HG03342 (cell line): ENCODE data around the gene GSG1L.

Source experiments
- ATAC-seq: cut with Tn5 transposase; IDR thresholded peaks from one replicate; pipeline ENCODE4 v1.9.1; 2021; ENCODE audit warnings: mild to moderate bottlenecking, moderate library complexity; ENCODE audit not compliant: unreplicated experiment

Gene GSG1L

GRCh38 chr16:27860091-27860490 lies 203.4 kb downstream of the GSG1L start:
- ATAC-seq: no peak

GRCh38 chr16:27859020-27859419 lies 204.5 kb downstream of the GSG1L start:
- no peak for ATAC-seq

DNA sequence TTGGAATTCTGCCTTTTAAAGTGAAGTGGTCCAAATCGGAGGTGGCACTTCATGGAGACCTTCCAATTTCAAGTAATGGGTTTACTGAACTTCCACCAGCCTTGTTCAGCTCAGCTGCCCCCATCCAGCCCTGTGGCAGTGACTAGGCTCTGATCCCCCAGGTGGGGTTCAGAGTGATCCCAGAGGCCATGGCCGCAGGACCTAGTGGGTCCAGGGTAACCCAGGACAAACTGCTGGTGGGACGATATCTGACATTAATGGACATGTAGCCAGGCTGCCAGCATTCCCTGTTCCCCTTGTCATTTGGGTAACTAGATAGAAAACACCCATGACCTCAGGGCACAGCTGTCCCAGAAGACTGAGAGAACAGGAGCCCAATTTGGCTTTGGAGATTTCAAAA lies 209.9 kb downstream of the GSG1L start:
- no peak for ATAC-seq

DNA sequence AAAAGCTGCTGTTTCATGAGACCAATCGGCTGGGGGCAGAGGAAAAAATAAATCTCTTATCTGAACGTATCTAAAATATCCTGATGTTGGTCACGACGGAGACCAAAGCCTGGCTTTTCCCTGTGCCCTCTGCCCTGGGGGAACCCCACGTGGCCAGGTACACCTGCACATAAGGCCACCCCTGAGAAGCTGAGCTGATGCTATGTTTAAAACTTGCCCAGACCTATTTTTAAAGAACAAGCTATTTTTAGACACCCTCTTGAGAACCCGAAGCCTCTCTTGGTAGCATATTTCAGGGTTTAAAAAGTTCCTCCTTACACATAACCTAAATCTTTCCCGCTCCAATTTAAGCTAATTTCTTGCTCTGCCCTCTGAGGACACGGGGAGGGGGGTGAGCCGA lies 210.4 kb downstream of the GSG1L start:
- ATAC-seq: no peak

DNA sequence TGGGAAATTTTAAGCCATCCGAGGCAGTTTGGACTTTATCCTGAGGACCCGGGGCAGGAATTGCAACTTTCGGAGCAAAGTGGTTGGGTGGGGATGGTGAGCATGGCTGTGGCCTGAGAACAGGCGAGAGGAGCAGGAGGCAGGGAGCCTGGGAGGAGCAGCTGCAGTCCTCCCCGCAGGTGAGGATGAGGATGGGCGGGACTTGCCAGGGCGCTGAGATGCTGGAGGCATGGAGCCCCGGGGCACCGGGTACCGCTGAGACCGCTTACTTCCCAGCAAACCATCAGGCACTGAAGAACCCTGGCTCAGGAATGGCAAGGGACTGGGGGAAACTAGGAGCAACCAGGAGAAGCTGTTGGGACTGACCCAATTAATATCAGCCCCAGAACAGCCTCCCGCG lies 210.8 kb downstream of the GSG1L start:
- no peak for ATAC-seq

GRCh38 chr16:27852116-27852515 lies 211.4 kb downstream of the GSG1L start:
- ATAC-seq: no peak

DNA sequence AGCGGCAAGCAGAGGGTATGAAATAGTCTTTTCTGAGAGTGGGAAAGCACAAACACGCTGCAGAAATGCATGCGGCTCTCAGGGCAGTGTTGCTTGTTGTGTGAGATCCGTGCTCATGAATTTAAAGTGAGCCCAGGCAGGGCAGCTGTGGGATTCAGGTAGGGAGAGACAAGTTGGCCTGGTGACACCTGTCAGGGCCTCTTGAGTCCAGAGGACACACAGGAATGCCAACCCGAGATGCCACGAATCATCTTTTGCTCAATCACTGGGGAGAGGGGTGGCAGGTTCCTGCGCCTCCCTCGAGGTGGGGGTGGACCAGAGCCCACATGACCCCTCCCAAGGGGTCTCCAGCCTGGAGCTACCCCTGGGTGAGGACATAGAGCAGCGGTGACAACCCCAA lies 211.9 kb downstream of the GSG1L start:
- no peak for ATAC-seq

GRCh38 chr16:27849621-27850020 lies 213.9 kb downstream of the GSG1L start:
- no peak for ATAC-seq

DNA sequence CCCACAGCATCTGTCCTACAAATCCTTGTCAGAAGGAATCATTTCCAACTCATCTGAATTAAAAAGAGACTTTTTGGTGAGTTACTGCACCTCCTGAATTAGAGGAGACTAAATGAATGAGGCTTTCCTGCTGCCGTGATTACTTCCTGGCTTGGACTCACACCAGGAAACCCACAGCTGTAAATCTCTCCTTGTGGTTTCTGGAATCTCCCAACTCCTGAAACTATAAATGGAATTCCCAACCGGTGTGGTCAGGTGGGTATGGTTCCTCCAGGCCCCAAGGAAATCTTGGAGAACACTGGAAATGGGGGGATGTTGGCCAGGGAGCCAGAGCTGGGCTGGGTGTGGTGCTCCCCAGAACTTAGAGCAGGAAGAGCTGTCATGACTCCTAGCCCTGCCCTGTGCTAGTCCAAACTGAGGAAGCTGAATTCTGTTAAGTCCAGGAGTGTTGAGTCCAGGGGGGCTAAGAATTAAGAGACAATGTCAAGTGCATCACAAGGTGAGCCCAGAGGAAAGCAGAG lies 216.4 kb downstream of the GSG1L start:
- ATAC-seq: no peak

DNA sequence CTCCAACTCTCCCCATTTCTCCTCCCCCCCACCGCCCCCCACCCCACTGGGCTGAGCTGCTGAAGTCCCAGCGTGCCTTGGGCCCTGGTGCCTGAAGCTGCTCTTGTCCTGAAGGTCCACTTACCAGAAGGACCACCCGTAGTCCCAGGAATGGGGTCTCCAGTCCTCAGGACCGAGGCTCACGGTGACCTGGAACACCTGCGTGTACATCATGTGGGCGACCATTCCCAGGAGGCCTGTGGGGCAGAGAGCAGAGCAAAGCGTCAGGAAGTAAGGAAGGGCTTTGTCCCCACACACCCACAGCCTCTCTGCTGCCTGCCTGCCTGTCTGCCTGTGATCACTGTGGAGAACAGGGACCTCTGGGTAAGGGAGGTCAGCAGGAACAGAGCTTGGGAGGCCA lies 218.7 kb downstream of the GSG1L start:
- no peak for ATAC-seq

DNA sequence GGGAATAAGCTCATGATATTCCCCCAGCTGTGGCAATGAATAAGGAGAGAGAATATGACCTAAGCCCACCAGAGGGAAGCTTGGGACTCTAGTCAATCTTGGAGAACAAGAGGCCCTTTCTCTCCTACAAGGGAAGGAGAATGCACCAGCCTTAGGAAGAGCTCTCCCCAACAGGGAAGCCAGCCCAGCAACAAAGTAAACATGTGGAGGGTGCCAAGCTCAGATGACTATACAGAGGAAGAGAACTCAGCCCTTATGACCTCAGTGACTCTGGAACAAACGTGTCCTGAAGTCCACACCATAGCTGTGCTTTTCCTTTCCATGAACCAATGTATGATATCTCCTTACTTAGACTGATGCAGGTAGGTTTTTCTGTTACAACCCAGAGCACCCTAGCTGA lies 219.7 kb downstream of the GSG1L start:
- ATAC-seq: no peak

- no peak for ATAC-seq
Measured at GRCh38 chr16:27841911-27842310, 221.6 kb downstream of the GSG1L start.

- no peak for ATAC-seq
Measured at GRCh38 chr16:27841061-27841801, 222.3 kb downstream of the GSG1L start.

DNA sequence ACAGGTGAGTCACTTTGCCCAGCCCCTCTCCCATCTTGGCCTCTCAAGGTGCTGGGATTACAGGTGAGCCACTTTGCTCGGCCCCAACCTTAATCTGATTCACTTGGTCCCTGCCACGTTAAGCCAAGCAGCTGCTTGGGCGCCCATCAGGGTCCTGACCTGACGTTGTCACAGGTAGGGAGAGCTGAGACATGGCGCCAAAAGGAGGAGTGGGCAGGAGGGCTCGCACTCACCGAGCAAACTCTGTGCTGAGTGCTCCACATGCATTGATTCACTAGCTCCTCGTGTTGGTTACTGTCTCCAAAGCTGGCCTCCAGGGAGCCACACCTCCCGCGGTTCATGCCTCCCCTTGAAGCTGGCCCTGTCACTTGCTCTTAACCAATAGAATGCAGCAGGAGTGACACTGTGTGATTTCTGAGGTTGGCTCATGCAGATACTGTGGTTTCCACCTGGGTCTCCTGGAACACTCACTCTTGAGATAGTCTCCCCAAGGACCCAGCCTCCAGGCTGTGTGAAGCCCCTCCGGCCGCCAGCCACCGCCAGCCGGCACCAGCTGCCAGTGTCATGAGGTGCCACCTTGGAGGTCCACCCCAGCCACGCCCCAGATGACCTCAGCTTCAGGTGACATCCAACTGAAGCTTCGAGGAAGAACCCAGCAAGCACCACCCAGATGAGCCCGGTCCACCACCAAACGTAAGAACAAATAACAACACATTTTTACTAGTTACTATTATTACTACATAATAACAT lies 223.0 kb downstream of the GSG1L start:
- no peak for ATAC-seq

DNA sequence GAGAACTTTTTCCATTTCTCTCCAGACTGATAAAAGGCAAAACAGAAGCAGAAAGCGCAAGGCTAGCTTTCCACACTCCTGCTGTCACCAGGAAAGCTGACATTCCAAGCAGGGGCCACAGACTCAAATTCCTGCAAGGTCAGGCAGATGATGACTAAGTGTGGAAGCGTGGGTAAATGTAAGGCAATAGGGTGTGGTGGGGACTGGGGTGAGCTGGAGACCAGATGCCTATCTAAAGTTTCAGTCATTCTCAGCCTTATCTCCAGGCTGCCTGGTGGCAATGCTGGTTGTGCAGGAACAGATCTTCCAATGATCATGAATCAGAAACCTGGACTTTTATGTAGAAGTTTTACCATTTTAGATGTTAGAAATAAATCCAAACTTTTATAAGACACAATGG lies 224.1 kb downstream of the GSG1L start:
- no peak for ATAC-seq

- ATAC-seq: no peak
Measured at GRCh38 chr16:27838536-27839175, 224.9 kb downstream of the GSG1L start.

DNA sequence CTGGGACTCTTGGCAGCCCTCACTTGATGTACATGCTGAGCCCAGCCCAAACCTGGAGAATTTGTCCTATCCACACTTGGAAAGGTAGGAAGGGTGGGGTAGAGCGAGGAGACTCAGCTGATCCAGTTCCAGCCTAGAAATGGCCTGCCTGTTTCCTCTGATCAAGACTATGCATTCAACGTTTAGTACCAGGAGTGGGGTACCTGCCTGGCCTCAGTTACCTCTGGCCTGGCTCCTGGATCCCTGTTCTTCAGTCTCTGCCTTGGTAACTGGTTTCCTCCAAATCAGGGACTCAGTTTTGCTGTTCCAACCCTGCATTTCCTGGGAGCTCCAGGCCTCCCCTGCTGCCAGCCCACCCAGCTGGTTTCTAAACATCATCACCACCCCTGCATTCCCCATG lies 233.5 kb downstream of the GSG1L start:
- no peak for ATAC-seq

DNA sequence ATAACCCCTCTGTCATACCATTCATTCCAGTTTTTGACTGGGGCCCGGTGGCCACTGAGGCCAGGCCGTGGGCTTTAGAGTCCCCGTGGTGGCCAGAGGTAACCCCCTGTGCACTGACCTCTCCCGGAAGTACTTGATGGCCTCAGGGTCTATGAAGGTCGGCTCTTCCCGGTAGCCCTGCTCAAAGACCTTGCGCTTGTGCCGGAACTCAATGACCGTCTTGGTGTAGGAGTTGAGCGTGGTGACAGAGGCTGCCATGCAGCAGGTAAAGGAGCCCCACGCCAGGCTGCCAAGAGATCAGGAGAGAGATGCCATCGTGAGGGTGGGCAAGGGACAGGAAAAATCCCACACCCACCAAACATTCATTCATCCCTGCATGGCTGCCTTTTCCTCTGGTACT lies 234.8 kb downstream of the GSG1L start:
- no peak for ATAC-seq

DNA sequence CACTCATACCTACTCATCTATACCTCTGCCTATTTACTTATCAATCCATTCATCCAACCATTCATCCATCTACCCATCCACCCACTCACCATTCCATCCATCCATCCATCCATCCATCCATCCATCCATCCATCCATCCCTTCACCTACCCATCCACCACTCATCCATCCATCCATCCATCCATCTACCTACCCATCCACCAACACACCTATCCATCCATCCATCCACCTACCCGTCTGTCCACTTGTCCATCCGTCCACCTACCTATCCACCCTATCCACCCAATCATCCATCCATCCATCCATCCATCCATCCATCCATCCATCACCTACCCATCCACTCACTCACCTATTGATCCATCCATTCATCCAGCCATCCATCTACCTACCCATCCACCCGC lies 235.7 kb downstream of the GSG1L start:
- no peak for ATAC-seq

GRCh38 chr16:27826893-27827289 lies 236.6 kb downstream of the GSG1L start:
- no peak for ATAC-seq

DNA sequence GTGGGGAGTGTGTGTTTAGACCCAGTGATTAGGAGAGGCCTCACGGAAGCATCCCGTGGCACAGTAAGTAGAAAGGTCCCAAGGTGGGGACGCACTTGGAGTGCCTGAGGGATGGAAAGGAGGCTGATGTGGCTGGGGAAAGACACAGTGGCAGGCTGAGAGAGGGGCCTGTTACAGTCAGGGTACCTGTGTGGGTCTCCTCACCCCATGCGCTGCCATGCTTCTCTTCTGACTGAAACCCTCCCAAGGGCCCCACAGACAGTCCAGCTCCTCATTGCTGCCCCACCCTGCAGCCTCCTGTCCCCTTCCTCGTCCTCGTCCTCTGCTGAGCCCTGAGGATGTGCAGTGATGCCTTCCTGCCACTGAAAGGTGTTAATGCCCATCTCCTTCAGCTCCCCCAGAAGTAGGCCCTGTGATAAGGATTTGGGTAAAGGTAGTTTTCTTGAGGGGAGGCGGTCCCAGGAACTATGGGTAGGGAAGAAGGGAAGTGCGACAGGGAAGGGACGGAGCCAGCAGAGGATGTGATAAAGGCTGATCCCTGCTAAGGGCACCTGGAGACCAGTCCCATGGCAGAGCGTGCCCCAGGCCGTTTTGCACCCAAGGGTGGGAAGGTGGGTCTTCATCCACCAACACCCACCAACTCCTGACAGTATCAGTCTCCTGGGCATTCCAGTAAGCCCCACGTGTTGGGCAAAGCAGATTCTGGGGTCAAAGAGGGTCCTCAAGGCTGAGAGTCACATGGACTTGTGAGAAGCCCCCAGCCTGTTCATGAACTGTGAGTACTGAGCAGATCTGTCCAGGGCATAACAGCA lies 237.2 kb downstream of the GSG1L start:
- no peak for ATAC-seq
